NT2/D1 (cell line): ENCODE measurements around the gene ZBTB34.

Experiments
- DNase-seq: peaks from one replicate; pipeline ENCODE4 v3.0.0-alpha.2; 2011; ENCODE audit warnings: low read depth, low spot score
- H3K27me3 ChIP-seq: 2 replicates; pipeline ENCODE4 v1.6.0; 2011; ENCODE audit warnings: mild to moderate bottlenecking; ENCODE audit not compliant: insufficient read length, insufficient read depth
- H3K36me3 ChIP-seq: 2 replicates; pipeline ENCODE4 v1.6.1; 2011; ENCODE audit warnings: mild to moderate bottlenecking, low read length, mixed read lengths; ENCODE audit not compliant: insufficient read depth, insufficient read length
- H3K4me1 ChIP-seq: 2 replicates; pipeline ENCODE4 v1.5.1; 2011; ENCODE audit not compliant: insufficient read depth, insufficient read length
- H3K4me3 ChIP-seq: 2 replicates; pipeline ENCODE4 v1.5.1; 2011; ENCODE audit warnings: low read depth; ENCODE audit not compliant: insufficient read length
- H3K9ac ChIP-seq: 2 replicates; pipeline ENCODE4 v1.6.0; 2011; ENCODE audit warnings: low read depth; ENCODE audit not compliant: insufficient read length
- H3K9me3 ChIP-seq: 2 replicates; pipeline ENCODE4 v1.5.1; 2011; ENCODE audit warnings: mild to moderate bottlenecking, low read length; ENCODE audit not compliant: insufficient read depth
- SUZ12 ChIP-seq: IDR thresholded peaks from 2 replicates; pipeline ENCODE4 v1.6.1; 2011; ENCODE audit not compliant: insufficient read length, insufficient read depth; ENCODE audit errors: extremely low read depth
- YY1 ChIP-seq: IDR thresholded peaks from 2 replicates; pipeline ENCODE4 v1.6.1; 2011; ENCODE audit not compliant: insufficient read length, insufficient read depth
- ZNF274 ChIP-seq: IDR thresholded peaks from 2 replicates; pipeline ENCODE4 v1.6.1; 2011; ENCODE audit warnings: mild to moderate bottlenecking, low read depth, low read length

Gene ZBTB34

GRCh38 chr9:126879288-126879687, 18.8 kb downstream of the ZBTB34 start:
- Histone ChIP-seq H3K36me3 (peaks cover 30% of the 10 kb centered on the region), H3K9ac (no peak overlapping the region), H3K9me3 (no peaks in the 10 kb centered on the region), H3K27me3 (no peaks in the 10 kb centered on the region), H3K4me3 (no peak overlapping the region), H3K4me1 (peaks cover 3% of the 10 kb centered on the region)
- DNase-seq, result no peak
- no peak for TF ChIP-seq ZNF274
- TF ChIP-seq YY1, result no peak
- no peak for TF ChIP-seq SUZ12

- H3K4me3 ChIP-seq, result no peak overlapping the region
- H3K27me3 ChIP-seq, result no peaks in the 10 kb centered on the region
- peaks cover 5% of the 10 kb centered on the region for H3K4me1 ChIP-seq
- DNase-seq, result no peak
- TF ChIP-seq YY1, result no peak
- H3K9me3 ChIP-seq, result no peaks in the 10 kb centered on the region
- peaks cover 35% of the 10 kb centered on the region for H3K36me3 ChIP-seq
- H3K9ac ChIP-seq, result no peak overlapping the region
Observed at GRCh38 chr9:126880226-126880946, 19.9 kb downstream of the ZBTB34 start.

DNA sequence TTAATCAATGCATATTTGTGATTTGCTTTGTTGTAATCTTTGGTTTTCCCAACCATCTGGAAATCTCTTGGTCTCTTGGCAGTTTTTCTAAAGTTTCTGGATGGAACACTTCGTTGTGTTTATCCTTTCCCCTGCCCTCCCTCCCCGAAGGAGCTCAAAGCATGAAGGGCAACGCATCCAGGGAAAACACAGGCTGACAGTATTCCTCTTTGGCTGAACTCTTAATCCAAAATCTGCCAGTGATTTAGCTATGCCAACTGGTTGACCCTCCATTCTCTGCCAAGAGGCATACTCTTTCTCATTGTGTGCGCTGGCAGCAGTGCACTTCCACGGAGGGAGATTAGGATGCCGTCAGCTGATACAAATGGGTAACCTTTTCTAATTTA, 20.5 kb downstream of the ZBTB34 start:
- no peak for DNase-seq
- Histone ChIP-seq H3K4me1 (peaks cover 7% of the 10 kb centered on the region), H3K9me3 (no peaks in the 10 kb centered on the region), H3K9ac (no peak overlapping the region), H3K27me3 (no peaks in the 10 kb centered on the region), H3K36me3 (peaks cover 35% of the 10 kb centered on the region), H3K4me3 (no peak overlapping the region)
- no peak for TF ChIP-seq SUZ12
- no peak for TF ChIP-seq ZNF274
- TF ChIP-seq YY1, result no peak

- no peak for TF ChIP-seq YY1
- no peak for TF ChIP-seq SUZ12
- TF ChIP-seq ZNF274, result no peak
- H3K9ac ChIP-seq, result no peak overlapping the region
- H3K4me1 ChIP-seq, result peaks cover 9% of the 10 kb centered on the region
- H3K36me3 ChIP-seq, result peaks cover 35% of the 10 kb centered on the region
- no peaks in the 10 kb centered on the region for H3K27me3 ChIP-seq
- H3K4me3 ChIP-seq, result no peak overlapping the region
- H3K9me3 ChIP-seq, result no peaks in the 10 kb centered on the region
- DNase-seq, result no peak
Observed at GRCh38 chr9:126882746-126883145, 22.3 kb downstream of the ZBTB34 start.

DNA sequence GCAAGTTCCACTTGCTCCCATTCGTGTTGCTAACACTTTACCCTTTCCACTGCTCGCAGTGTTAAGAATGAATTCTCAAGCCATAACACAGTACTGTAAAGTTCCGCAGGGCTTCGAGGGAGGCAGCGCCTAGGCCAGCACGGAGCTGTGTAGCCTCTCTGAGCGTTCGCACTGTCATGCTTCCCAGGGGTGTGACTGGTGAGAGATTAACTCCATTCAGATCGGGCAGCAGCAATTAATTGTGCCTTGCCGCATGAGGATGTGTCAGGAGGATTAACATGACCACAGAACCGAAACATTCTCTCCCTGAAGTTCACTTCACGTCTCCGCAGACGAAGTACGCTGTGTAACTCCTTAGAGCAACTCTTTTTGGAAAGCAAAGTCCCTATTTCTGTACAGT, 23.2 kb downstream of the ZBTB34 start:
- H3K4me3 ChIP-seq, result no peak overlapping the region
- H3K9ac ChIP-seq, result no peak overlapping the region
- H3K27me3 ChIP-seq, result no peaks in the 10 kb centered on the region
- TF ChIP-seq SUZ12, result no peak
- no peak for TF ChIP-seq ZNF274
- peaks cover 35% of the 10 kb centered on the region for H3K36me3 ChIP-seq
- no peaks in the 10 kb centered on the region for H3K9me3 ChIP-seq
- no peak for DNase-seq
- peaks cover 9% of the 10 kb centered on the region for H3K4me1 ChIP-seq

GRCh38 chr9:126885131-126885641, 24.7 kb downstream of the ZBTB34 start:
- H3K9me3 ChIP-seq, result no peaks in the 10 kb centered on the region
- peaks cover 22% of the 10 kb centered on the region for H3K36me3 ChIP-seq
- no peak overlapping the region for H3K9ac ChIP-seq
- DNase-seq, result no peak
- H3K4me1 ChIP-seq, result peaks cover 9% of the 10 kb centered on the region
- no peak for TF ChIP-seq SUZ12
- no peak for TF ChIP-seq ZNF274
- TF ChIP-seq YY1, result no peak
- H3K27me3 ChIP-seq, result no peaks in the 10 kb centered on the region
- no peak overlapping the region for H3K4me3 ChIP-seq

DNA sequence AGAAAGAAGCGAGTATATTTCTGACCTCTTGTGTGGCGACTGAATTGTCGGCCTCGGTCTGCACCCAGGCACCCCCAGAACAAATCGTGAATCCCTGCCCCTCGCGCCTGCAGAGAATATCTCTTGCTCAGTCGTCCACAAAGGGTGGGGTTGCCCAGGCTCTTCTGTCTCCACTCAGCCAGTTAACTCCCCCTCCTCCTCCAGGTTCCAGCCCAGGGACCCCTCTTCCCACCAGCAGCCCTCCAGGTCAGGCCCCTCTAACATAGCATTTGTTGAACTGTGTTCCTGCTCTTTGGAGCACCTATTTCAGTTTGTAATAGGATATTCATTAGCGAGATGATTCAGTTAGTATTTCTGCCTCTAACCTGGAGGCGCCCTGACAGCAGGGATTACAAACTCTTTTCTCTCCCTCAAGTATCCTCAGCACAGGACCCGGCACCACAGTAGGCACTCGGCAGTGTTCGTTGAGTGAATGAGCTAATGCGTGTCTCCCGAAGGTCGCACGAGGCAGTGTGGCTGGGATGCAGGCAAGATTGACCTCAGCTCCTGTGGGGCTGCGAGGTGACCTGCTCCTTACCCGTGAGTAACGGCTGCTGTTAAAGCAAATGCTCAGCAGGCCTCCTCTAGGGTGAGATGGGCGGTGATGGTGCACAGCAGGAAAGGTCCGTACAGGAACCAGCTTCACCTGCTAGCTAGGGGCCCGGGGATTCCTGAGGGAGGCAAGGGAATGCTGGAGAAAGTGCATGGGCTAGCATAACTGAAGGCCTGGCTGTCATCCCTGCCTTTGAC, 25.8 kb downstream of the ZBTB34 start:
- Histone ChIP-seq H3K36me3 (peaks cover 16% of the 10 kb centered on the region), H3K4me3 (no peak overlapping the region), H3K9me3 (no peaks in the 10 kb centered on the region), H3K4me1 (peaks cover 11% of the 10 kb centered on the region), H3K9ac (no peak overlapping the region), H3K27me3 (no peaks in the 10 kb centered on the region)
- DNase-seq, result no peak
- TF ChIP-seq SUZ12, result no peak
